ENCODE measurements around the gene SIGMAR1.

Gene SIGMAR1

DNA sequence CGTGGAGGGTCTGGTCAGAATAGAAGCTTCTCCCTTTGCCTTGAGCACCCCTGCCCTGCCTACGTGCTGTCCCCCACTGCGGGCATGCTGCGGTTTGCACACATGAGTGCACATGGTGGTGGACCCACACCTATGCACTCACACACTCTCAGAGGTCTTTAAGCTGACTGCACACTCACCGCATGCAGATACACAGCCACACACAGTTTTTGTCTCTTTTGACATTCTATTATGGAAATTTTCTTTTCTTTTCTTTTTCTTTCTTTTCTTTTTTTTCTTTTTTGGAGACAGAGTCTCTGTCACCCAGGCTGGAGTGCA lies 8.1 kb downstream of the SIGMAR1 start:
- DNase-seq: no peak

DNA sequence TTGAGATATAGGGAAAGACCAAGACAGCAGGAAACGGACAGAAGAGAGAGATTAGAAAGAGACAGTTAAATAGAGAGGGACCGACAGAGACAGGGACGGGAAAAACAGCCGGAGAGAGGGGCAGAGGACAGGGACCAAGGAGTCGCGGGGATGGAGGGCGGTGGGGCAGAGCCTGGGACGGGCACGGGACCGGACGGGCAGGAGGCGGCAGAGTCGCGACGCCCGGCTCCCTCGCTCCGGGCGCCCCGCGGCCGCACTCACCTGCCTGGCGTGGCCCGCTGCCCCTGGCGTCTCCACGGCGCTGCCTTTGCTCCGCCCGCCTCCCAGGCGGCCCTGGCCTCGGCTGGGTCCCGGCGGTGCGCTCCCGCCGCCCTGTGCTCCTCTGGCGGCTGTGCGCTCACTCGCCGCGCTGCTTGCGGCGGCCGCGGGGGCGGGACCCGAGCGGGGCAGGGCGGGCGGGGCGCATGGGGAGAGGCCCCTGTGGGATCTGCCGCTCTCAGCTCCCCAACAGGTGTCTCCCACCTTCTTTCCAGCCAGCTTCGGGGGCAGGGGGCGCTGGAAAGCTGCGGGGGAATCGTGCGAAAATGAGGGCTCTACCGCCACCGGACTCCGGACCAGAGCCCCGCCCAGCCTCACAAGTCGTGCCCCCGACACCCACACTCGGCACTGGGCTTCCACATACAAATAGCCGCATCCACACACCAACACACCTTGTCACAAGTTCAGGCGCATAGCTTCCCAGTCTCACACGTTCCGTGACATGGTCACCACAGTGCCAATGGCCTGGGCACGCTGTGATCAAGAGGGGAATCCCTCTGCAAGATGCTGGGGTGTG lies 8.7 kb downstream of the SIGMAR1 start, which contains the start of gene ARID3C:
TSS of gene ARID3C (minus strand) at position 411 of the 835 bp plus-strand sequence. CDS start 1,052 bp downstream, outside the sequence.
- DNase-seq: peak; percentile 58

GRCh38 chr9:34627716-34628655 lies 9.6 kb downstream of the SIGMAR1 start:
- DNase-seq: no peak

GRCh38 chr9:34625186-34625486 lies 12.5 kb downstream of the SIGMAR1 start:
- no peak for DNase-seq

DNA sequence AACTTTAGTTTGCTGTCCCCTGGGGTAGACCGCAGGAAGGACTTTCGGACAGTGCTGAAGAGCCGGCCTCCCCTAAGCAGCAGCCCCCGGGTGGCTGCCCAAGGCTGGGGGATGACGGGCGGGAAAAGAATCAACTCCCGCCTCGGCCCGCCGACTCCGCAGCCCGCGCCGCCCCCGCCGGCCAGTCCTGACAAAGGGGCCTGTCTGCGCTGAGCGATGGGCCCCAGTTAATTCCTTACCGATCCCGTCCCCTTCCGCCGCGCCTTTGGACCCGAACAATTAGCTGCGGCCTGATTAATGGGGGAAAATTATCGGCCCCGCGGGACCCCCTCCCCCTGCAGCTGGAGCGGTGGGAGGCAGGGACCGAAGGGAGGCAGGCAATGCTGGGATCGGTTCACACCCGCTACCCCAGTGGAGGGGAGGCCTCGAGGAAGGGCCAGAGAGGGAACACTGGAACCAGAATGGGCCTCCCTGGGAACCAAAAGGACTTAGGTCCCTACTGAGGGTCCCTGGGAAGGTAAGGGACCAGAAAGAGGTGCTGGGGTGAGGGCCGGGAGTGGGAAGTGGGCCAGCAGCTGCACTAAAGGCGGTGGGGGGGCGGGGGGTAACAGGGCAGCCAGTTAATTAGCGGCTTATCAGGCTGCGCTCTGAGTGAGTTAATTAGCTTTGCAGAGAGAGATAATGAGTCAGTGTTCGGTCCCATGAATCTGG lies 13.0 kb downstream of the SIGMAR1 start:
- no peak for DNase-seq

GRCh38 chr9:34623374-34624235 lies 14.0 kb downstream of the SIGMAR1 start:
- DNase-seq: no peak

GRCh38 chr9:34620061-34620994 lies 17.3 kb downstream of the SIGMAR1 start, which contains the start of gene DCTN3:
TSS of gene DCTN3 (minus strand) at chr9:34620495. CDS start at chr9:34620464, 31 bp downstream.
- DNase-seq: peak; percentile 84

GRCh38 chr9:34615132-34615531 lies 22.5 kb downstream of the SIGMAR1 start:
- no peak for DNase-seq

GRCh38 chr9:34612788-34613390 lies 24.7 kb downstream of the SIGMAR1 start:
- peak; percentile 62 for DNase-seq

DNA sequence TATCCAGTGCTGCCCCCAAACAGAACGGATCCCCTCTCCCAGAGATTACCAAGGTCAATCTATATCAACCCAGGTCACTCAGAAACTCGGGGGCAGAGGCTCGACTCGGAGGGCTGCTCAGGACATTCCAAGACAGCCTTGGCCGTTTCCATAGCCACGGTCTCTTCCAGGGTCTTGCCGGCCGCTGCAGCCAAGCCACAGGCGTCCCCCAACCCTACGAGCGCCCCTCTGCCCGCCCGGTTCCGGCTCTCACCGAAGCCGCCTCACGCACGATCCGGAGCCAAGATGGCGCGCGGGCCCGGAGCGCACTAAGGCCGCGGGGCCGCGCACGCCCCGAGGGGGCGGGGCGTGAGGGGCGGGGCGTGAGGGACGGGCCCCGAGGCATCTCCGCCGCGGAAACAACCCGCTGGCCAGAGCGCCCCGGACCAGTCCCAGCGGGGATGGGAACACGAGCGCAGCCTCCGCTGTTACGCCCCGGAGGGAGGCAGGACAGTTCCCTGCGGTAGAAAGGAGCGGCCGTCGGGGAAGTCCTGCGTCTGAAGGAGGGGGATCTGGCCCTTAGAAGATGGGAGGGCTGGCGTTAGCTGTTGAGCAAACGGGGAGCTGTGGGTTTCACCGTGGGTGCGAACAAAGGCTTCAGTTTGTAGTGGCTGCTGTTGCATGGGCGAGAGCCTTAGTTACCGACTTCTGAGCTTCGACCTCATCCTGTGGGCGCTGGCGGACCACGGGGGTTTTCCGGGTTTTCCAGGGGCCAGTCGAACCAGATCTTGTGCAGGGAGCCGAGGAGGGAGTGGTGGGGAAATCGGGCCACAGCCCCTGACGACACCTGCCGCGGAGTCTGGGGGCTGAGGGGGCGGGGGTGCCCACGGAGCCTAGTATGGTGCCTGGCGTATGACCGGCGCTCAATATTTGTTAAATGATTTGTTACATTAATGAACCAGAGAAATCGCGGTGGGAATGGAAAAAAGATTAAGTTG lies 25.5 kb downstream of the SIGMAR1 start, which contains the start of gene RPP25L:
TSS of gene RPP25L (minus strand) at position 287 of the 977 bp plus-strand sequence. CDS start 801 bp downstream, outside the sequence.
- peak; percentile 90 for DNase-seq

GRCh38 chr9:34611251-34611810 lies 26.3 kb downstream of the SIGMAR1 start:
- DNase-seq: peak; percentile 12

DNA sequence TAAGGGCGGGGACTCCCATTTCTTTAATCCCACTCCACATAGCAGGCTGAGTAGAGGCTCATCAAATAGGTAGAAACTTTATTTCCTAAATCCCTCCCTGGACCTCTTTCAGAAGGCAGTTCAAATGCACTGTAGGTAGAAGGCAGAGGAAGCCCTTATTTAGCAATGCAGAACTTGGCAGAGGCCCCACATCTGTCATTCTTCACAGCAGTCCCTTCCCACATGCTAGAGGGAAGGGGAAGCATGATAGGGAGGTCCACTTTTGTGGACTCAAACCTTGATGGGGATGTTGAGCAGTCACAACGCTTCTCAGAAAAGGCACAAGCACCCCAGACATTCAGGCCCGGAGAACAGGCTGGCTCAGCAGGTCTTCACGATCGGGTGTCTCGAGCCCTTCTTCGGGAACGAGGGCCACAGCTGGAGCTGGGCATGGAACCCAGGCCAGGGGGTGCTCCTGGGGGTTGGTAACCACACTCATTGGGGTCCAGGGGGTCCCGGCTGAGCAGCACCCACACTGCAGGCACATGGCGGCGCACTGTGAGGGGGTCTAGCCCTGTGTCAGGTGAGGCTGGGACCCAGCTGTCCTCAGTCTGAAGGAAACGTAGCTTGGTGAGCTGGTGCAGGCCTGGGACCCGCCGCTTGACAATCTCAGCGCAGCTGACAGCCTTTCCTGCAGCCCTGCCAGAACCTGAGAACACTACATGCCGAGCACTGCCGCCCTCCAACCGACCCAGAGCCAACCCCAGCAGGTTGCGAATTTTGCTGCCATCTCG lies 27.0 kb downstream of the SIGMAR1 start:
- no peak for DNase-seq

DNA sequence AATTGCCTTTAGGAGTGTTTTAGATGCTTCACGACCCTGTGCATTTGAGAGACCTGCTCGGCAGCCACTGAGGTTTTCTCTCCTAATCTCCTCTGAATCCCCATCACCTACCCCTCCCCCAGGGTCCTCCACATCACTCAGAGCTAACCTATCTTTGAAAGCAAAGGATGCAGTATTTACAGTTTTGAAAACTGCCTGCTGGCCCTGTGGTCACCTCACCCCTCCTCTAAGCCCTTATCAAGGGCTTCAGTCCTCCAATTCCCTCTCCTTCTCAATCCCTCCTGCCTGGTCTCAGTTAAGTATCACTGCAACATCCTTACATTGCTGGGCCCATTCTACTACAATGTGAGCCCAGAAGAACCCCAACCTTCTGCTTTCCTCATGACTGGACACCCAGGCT lies 30.3 kb downstream of the SIGMAR1 start:
- DNase-seq: no peak

DNA sequence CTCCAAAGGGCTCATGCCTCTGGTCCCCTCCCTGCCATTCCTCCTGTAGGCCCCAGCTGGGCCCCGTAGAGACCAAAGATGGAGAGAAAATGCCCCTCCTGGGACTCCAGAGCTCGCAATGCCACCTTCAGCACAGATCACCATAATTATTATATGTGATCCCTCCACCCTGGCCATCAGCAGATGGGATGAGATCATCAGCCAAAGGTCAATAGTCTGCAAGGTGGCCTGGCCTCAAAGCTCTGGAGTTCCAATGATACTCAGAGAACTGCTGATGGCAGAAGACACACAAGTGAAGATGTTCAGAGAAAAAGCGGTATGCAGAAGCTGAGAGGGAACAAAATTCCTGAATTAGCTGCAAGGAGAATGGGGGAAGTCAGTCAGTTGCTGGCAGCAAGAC lies 30.7 kb downstream of the SIGMAR1 start:
- DNase-seq: no peak

- DNase-seq: no peak
Measured at GRCh38 chr9:34606190-34606589, 31.4 kb downstream of the SIGMAR1 start.

DNA sequence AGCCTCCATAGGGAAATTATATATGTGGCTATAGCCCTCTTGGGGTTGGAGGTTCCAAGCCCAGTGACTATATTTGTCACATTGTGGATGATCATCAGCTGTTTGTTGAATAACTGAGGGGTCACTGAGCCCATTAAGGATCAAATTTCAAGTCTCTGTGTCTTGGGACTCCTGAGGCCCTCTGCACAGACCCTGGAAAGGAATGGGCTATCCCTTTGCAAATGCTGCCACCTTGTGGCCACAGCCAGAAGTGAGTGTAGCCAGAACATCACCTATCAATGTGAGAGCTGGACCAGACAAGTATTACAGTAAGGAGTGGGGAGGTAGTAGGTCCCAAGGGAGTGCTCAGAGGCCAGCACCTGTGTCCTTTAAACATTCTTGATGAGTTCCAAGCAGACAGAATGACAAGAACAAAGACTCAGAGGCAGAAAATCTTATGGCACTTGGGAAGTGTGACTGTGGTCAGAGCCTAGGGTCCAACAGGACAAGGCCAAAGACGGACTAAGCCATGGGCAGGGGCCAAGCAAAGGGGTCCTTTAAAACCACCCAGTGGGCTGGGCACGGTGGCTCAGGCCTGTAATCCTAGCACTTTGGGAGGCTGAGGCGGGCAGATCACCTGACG lies 33.9 kb downstream of the SIGMAR1 start:
- peak; percentile 83 for DNase-seq

GRCh38 chr9:34601937-34602573 lies 35.5 kb downstream of the SIGMAR1 start:
- no peak for DNase-seq
